ENCODE measurements around the gene ZNF581.

The ZNF581 gene

DNA sequence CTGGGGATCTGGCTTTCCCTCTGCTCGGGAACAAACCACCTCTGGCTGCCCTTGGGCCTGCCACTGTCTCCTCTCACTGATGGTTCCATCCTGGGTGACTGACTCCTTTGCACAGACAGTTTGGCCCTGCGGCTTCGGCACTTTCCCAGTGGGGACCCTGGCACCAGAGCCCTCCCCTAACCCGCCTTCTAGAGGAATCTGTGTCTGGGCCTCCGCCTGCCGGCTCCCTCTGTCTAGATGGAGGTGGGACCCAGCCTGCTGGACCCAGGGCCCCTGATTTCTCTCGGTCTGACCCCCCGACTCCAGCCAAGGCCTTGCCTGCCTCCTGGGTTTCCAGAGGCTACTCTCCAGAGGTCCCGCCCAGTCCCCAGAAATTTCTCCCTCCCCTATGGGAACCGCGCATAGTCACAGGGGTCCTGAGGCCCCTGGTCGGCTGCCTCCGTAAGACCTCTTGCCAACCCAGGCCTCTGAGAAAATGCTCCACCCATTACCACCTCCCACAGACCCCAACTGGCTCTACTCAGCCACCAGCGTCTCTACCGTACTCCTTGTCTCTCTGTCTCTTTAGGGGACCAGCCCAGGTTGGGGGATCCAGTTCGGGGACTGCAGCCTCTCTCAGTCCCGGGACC, 7.3 kb downstream of the ZNF581 start:
- no peak for DNase-seq

GRCh38 chr19:55651236-55651635, 7.8 kb downstream of the ZNF581 start:
- DNase-seq: no peak

GRCh38 chr19:55652311-55653128, 9.1 kb downstream of the ZNF581 start:
- DNase-seq: no peak

DNA sequence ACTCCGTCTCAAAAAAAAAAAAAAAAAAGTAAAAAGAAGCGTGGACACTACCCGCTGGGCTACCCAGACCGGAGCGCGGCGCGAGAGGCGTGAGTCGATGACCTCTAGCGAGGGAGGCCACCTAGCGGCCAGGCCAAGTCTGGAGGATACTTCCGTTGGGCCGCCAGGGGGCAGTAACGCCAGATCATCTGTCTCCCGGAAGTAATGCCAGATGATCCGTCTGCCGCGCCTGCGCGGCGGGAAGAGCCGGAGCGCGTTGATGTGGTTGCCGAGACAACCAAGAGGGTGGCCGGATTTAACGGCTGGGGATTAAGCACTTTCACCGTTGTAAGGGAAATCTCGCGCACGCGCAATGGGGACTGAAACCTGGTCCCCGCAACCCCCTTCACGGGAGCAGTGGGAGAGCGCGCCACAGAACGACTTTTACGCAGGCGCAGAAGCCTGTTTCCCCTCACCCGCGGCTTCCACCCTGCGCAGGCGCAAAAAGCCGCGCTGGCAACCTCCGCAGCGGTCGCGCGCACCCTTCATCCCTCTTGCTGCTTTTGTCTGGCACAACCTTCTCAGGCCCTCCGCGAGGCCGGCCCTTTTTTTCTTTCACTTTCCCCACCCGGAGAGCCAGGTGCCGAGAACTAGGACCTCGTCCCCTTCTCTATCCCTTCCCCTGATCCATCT, 10.3 kb downstream of the ZNF581 start:
- DNase-seq: peak; percentile 95

- DNase-seq: peak; percentile 97
These were observed 10.9 kb downstream of the ZNF581 start for GRCh38 chr19:55654323-55654867.

GRCh38 chr19:55654868-55655647, 11.6 kb downstream of the ZNF581 start, which contains the start of gene U2AF2:
Gene U2AF2 (plus strand): TSS chr19:55655035. CDS start chr19:55655105, 70 bp downstream.
- peak; percentile 86 for DNase-seq

GRCh38 chr19:55655648-55656040, 12.2 kb downstream of the ZNF581 start:
- no peak for DNase-seq

GRCh38 chr19:55656552-55656951, 13.1 kb downstream of the ZNF581 start:
- DNase-seq: no peak

DNA sequence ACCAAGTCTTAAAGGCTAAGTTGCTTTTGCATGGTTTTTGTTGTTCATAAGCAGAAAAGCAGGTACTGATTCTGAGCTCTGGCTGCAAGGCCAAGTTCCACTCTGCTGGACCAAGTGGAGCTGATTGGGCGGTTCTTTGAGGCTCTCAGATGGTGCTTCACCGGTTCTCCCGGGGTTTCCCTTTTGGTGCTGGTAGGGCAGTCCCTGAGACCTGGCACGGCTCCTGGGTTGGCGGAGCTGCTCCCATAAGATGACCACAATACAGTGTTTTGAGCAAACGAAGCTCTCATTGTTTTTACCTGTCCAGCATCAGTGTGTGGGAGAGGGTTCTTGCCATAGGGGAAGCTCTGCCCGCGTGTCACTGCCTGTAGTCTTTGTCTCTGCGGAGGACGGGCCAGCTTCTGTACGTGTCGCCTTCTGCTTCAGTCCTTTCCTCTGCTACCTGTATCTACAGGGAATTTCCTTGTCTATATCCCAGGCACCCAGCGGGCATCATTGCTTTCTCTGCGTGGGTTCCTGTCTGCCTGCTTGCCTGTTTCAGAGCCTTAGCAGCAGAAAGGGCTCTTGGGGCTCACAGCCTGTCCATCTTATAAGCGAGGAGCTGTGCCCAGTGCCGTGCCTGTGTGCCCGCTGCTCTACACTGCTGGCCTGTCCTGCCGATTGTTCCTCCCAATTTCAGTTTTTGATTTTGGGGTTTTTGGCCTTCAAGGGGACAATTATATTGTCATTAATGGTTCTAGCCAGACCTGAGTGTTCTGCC, 13.7 kb downstream of the ZNF581 start:
- DNase-seq: no peak

DNA sequence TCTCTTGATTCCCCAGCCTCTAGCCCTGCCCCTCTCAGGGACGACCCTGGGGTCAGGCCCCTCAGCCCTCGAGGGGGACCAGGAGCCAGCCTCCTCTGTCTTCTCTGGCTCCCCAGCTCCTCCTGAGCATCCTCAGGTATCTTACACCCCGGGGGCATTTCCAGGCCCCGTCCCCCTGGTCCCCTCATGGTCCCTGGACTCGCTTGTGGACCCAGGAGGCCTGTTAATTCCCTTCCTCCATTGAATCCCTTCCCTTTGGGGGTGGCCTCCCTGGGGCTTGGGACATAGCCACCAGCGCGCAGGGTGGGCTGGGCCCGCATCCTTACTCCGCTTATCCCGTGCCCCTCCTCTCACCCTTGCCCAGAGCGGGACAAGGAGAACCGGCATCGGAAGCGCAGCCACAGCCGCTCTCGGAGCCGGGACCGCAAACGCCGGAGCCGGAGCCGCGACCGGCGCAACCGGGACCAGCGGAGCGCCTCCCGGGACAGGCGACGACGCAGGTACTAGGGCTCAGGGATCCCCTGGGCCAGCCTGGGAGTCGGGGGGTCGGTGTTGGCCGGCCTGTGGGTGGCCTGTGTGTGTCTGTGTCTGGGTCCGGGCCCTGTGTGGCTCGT, 15.5 kb downstream of the ZNF581 start:
- DNase-seq: no peak

GRCh38 chr19:55659822-55660221, 16.4 kb downstream of the ZNF581 start:
- no peak for DNase-seq

DNA sequence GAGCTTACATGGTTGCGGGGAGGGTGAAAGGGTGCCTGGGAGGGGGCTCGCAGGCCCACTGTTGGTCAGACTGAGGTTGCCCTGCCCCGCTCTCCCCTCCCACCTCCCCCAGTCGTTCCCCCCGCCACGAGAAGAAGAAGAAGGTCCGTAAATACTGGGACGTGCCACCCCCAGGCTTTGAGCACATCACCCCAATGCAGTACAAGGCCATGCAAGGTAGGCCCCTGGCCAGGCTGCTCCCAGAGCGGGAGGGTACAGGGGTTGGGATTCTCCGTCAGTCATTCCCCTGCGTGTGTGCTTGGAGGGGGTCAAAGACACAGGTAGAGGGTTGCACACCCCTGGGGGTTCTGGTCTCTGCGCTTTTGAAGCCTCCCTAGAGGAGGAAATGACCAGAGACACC, 17.0 kb downstream of the ZNF581 start:
- no peak for DNase-seq

- no peak for DNase-seq
These were observed 17.5 kb downstream of the ZNF581 start for GRCh38 chr19:55660991-55661390.

DNA sequence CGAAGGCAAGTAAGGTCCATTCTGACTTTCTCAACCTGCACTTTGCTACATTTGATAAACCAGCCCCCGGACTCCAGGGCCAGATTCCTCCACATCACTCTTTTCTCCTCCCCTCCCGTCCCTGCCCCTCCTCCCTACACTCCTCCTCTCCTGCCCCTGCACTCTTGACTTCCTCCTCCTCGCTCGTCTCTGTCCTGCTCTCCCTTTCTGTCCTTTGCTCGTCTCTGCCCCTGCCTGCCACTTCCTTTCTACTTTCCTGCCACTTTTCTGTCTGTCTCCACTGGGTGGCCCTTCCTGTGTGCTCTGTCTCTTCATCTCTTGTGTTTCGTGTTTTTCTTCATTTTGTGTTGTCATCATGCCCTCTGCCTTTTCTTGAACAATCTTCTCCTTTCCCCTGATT, 18.4 kb downstream of the ZNF581 start:
- no peak for DNase-seq

GRCh38 chr19:55663846-55664536, 20.5 kb downstream of the ZNF581 start:
- no peak for DNase-seq

- DNase-seq: no peak
These were observed 23.0 kb downstream of the ZNF581 start for GRCh38 chr19:55666343-55667005.

- no peak for DNase-seq
These were observed 23.5 kb downstream of the ZNF581 start for GRCh38 chr19:55667006-55667381.

DNA sequence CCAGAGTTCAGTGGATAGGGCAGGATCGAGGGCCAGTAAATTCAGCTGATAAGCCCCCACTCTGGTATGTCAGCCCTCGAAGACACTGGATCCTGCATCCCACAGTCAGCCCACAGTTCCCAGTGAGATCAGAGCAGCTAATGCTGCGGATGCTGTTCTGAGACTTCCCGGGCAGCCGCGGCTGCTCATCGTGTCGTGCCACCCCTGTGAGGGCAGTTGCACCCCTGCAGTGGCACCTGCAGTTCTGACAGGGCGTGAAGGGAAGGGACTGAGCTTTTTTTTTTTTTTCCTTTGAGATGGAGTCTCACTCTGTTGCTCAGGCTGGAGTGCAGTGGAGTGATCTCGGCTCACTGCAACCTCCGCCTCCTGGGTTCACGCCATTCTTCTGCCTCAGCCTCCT, 24.1 kb downstream of the ZNF581 start:
- no peak for DNase-seq

DNA sequence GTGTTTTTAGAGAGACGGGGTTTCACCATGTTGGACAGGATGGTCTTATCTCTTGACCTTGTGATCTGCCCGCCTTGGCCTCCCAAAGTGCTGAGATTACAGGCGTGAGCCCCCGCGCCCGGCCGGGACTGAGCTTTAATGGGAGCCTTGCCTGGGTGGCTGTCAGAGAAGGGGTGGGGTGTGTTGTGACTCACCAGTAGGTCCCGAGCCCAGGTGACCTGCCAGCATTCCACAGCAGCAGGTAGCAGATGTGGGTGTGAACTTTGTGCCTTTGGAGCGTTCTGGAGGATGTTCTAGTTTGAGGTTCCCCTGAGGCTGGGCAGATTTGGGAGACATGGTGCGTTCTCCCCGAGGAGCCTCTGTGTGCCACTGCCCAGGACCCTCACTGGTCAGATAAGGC, 24.5 kb downstream of the ZNF581 start:
- no peak for DNase-seq

DNA sequence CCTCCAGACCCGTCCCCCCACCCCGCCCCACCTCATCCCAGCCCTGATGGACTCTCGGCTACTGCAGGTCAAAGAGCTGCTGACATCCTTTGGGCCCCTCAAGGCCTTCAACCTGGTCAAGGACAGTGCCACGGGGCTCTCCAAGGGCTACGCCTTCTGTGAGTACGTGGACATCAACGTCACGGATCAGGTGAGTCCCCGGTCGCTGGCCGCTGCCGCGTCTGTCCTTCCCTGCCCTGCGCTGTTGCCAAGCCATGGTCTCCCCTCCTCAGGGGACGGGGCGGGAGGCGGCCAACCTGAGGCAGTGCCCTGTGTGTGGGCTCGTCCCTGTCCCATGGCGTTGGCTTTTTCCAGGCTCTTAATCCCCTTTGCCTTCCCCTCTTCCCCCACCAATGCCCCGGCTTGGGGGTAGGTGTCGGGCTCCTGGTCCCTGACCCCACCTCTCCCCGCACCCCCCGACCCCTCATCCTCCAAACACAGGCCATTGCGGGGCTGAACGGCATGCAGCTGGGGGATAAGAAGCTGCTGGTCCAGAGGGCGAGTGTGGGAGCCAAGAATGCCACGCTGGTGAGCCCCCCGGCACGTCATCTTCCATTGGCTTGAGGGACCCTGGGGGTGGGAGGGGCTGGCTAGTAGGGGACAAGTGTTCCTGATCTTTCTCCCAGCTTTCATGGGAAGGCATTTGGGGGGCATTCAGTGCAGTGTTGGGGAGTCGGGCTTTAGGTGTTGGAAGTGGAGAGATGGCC, 25.3 kb downstream of the ZNF581 start:
- DNase-seq: no peak
